ENCODE data around the gene TLK2. TPM values are rescaled to one million over a fixed set of nuclear protein-coding genes. Genes with fewer than 3 reads are reported as not detected.

Gene TLK2
- polyA plus RNA-seq, 1 donor (not counting 4 experiments of a cell fraction or from before 2014, with no cell fraction given) = 33.4 TPM

- H3K36me3 ChIP-seq (ENCODE audit: control insufficient read depth in 2 of 2, extremely low read depth in 1 of 2, insufficient read depth in 2 of 2, low read length in 2 of 2) = peaks cover 6 to 20% of the 10 kb centered on the region in 2 experiments
- no peak for TF ChIP-seq CTCF (optimal IDR thresholded peaks at IDR 0.05 in 1 of 3, IDR thresholded peaks at IDR 0.05 in 1 of 3, conservative IDR thresholded peaks at IDR 0.05 in 1 of 3; ENCODE audit: extremely low read depth in 1 of 3, insufficient read depth in 2 of 3, low read length in 3 of 3)
- TF ChIP-seq EZH2 (IDR thresholded peaks at IDR 0.05; ENCODE audit: low read length) = no peak
- H3K9me3 ChIP-seq (ENCODE audit: control insufficient read depth, low read depth, low read length) = no peaks in the 10 kb centered on the region
- no peak overlapping the region for H2AFZ ChIP-seq (ENCODE audit: control insufficient read depth, low read length)
- H3K27ac ChIP-seq (ENCODE audit: control insufficient read depth, insufficient read depth, low read length) = no peak overlapping the region
- DNase-seq (ENCODE audit: low read depth, low spot score) (no peak), FAIRE-seq (no peak)
- no peaks in the 10 kb centered on the region for H3K79me2 ChIP-seq (ENCODE audit: control insufficient read depth, insufficient read depth, low read length)
- peaks cover 4% of the 10 kb centered on the region for H3K4me1 ChIP-seq (ENCODE audit: control insufficient read depth, extremely low read depth, insufficient read depth, low read length)
- no peaks in the 10 kb centered on the region for H3K27me3 ChIP-seq (ENCODE audit: control insufficient read depth, extremely low read depth, insufficient read depth, low read length)
- no peak overlapping the region for H3K9ac ChIP-seq (ENCODE audit: control insufficient read depth, extremely low read depth, insufficient read depth, low read length)
- no peak overlapping the region for H3K4me3 ChIP-seq (ENCODE audit: control insufficient read depth in 2 of 3, extremely low read depth in 1 of 3, insufficient read depth in 2 of 3, low read depth in 1 of 3, low read length in 3 of 3)
- H4K20me1 ChIP-seq (ENCODE audit: control insufficient read depth, extremely low read depth, insufficient read depth, low read length) = peaks cover 5% of the 10 kb centered on the region
- dilution Hi-C loops (cut with MboI; ENCODE audit: extremely low pct_ligation_motif_present, low sequenced_read_pairs) = no loop called here
- no peaks in the 10 kb centered on the region for H3K9me1 ChIP-seq (ENCODE audit: control insufficient read depth, extremely low read depth, insufficient read depth, low read length)
- H3K4me2 ChIP-seq (ENCODE audit: control insufficient read depth, extremely low read depth, insufficient read depth, low read depth, low read length) = no peak overlapping the region
Observed at GRCh38 chr17:62596662-62597061, 118.0 kb downstream of the TLK2 start.

GRCh38 chr17:62597150-62597549 is 118.5 kb downstream of the TLK2 start:
- no peak for DNase-seq (ENCODE audit: low read depth, low spot score)
- H3K27ac ChIP-seq (ENCODE audit: control insufficient read depth, insufficient read depth, low read length) = no peak overlapping the region
- H3K4me2 ChIP-seq (ENCODE audit: control insufficient read depth, extremely low read depth, insufficient read depth, low read depth, low read length) = no peak overlapping the region
- TF ChIP-seq CTCF (optimal IDR thresholded peaks at IDR 0.05 in 1 of 3, IDR thresholded peaks at IDR 0.05 in 1 of 3, conservative IDR thresholded peaks at IDR 0.05 in 1 of 3; ENCODE audit: extremely low read depth in 1 of 3, insufficient read depth in 2 of 3, low read length in 3 of 3) (no peak), EZH2 (IDR thresholded peaks at IDR 0.05; ENCODE audit: low read length) (no peak)
- no peak for FAIRE-seq
- H3K9ac ChIP-seq (ENCODE audit: control insufficient read depth, extremely low read depth, insufficient read depth, low read length) = no peak overlapping the region
- H3K79me2 ChIP-seq (ENCODE audit: control insufficient read depth, insufficient read depth, low read length) = no peaks in the 10 kb centered on the region
- dilution Hi-C loops (cut with MboI; ENCODE audit: extremely low pct_ligation_motif_present, low sequenced_read_pairs) = no loop called here
- no peaks in the 10 kb centered on the region for H3K9me3 ChIP-seq (ENCODE audit: control insufficient read depth, low read depth, low read length)
- H3K36me3 ChIP-seq (ENCODE audit: control insufficient read depth in 2 of 2, extremely low read depth in 1 of 2, insufficient read depth in 2 of 2, low read length in 2 of 2) = peaks cover 6 to 23% of the 10 kb centered on the region in 2 experiments
- no peak overlapping the region for H2AFZ ChIP-seq (ENCODE audit: control insufficient read depth, low read length)
- H3K9me1 ChIP-seq (ENCODE audit: control insufficient read depth, extremely low read depth, insufficient read depth, low read length) = no peaks in the 10 kb centered on the region
- no peak overlapping the region for H3K4me3 ChIP-seq (ENCODE audit: control insufficient read depth in 2 of 3, extremely low read depth in 1 of 3, insufficient read depth in 2 of 3, low read depth in 1 of 3, low read length in 3 of 3)
- H3K4me1 ChIP-seq (ENCODE audit: control insufficient read depth, extremely low read depth, insufficient read depth, low read length) = peaks cover 4% of the 10 kb centered on the region
- no peaks in the 10 kb centered on the region for H3K27me3 ChIP-seq (ENCODE audit: control insufficient read depth, extremely low read depth, insufficient read depth, low read length)
- peaks cover 5% of the 10 kb centered on the region for H4K20me1 ChIP-seq (ENCODE audit: control insufficient read depth, extremely low read depth, insufficient read depth, low read length)

All from keratinocyte (primary cell).